ENCODE results near the gene TBPL1.
"Not testable (repeated sequence)": the region's sequence is repeated elsewhere in the genome, so short reads cannot be mapped to it uniquely, and the experiment has no call there.

TBPL1 gene

GRCh38 chr6:133978896-133979240, 25.8 kb downstream of the TBPL1 start:
- Histone ChIP-seq H3K9ac (ENCODE audit: low read length in 2 of 2) (no peak overlapping the region), H3K27me3 (ENCODE audit: control insufficient read depth in 1 of 2, insufficient read depth in 2 of 2, low read length in 2 of 2) (no peaks in the 10 kb centered on the region), H3K4me1 (ENCODE audit: control insufficient read depth, insufficient read depth, low read length) (peaks cover 3% of the 10 kb centered on the region), H3K9me3 (ENCODE audit: control insufficient read depth in 2 of 2, low read length in 2 of 2) (no peaks in the 10 kb centered on the region), H3K36me3 (ENCODE audit: control insufficient read depth in 2 of 2, insufficient read depth in 2 of 2, low read length in 2 of 2) (peaks cover 6 to 8% of the 10 kb centered on the region in 2 donors), H3K4me3 (ENCODE audit: low read length in 2 of 2) (no peak overlapping the region), H3K27ac (ENCODE audit: low read length) (no peak overlapping the region)

DNA sequence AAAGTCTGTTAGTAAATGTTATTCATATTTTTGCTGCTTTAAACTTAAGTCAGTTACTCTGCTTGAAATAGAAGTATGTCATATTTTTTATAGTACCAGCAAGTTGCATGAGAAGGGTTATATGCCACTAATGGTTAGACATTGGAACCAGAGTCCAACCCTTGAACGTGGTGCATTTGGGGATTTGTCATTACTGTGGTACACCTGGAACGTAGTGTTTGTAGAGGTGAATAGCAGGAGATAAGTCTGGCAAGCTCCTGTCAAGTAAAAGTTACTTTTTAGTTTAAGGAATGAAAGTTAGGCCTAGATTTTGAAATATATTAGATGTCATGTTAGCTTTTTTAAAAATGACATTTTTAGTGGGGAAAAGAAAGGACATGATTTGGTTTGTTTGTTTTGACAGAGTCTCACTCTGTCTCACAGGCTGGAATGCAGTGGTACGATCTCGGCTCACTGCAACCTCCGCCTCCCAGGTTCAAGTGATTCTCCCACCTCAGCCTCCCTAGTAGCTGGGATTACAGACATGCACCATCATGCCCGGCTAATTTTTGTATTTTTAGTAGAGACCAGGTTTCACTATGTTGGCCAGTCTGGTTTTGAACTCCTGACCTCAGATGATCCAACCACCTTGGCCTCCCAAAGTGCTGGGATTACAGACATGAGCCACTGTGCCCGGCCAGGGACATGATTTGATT, 26.4 kb downstream of the TBPL1 start:
- H3K9me3 ChIP-seq (ENCODE audit: control insufficient read depth in 2 of 2, low read length in 2 of 2); H3K4me1 ChIP-seq (ENCODE audit: control insufficient read depth, insufficient read depth, low read length); H3K4me3 ChIP-seq (ENCODE audit: low read length in 2 of 2); H3K36me3 ChIP-seq (ENCODE audit: control insufficient read depth in 2 of 2, insufficient read depth in 2 of 2, low read length in 2 of 2); H3K27me3 ChIP-seq (ENCODE audit: control insufficient read depth in 1 of 2, insufficient read depth in 2 of 2, low read length in 2 of 2); H3K27ac ChIP-seq (ENCODE audit: low read length); H3K9ac ChIP-seq (ENCODE audit: low read length in 2 of 2): not testable (repeated sequence)

DNA sequence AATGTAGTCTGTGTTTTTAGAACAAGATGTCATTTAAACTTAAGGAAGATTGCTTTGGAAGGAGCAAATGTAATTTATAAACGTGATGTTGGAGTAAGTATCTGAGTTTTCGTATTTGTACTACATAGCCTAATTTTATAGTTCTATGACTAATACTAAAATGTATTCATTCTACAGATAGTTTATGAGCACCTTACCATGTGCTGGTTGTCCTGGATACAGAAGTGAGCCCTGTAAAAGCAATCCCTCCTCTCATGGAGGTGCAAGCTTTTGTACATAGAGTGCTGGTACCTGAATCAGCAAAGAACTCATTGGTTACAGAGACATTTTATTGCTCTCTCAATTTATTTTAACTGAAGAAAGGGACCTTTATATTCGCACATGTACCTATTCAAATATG, 27.1 kb downstream of the TBPL1 start:
- Histone ChIP-seq H3K4me3 (ENCODE audit: low read length in 2 of 2) (no peak overlapping the region), H3K4me1 (ENCODE audit: control insufficient read depth, insufficient read depth, low read length) (peaks cover 3% of the 10 kb centered on the region), H3K27ac (ENCODE audit: low read length) (no peak overlapping the region), H3K9ac (ENCODE audit: low read length in 2 of 2) (no peak overlapping the region), H3K9me3 (ENCODE audit: control insufficient read depth in 2 of 2, low read length in 2 of 2) (no peaks in the 10 kb centered on the region), H3K36me3 (ENCODE audit: control insufficient read depth in 2 of 2, insufficient read depth in 2 of 2, low read length in 2 of 2) (peaks cover 12% of the 10 kb centered on the region in 2 donors), H3K27me3 (ENCODE audit: control insufficient read depth in 1 of 2, insufficient read depth in 2 of 2, low read length in 2 of 2) (no peaks in the 10 kb centered on the region)

- H3K27ac ChIP-seq (ENCODE audit: low read length) = no peak overlapping the region
- H3K36me3 ChIP-seq (ENCODE audit: control insufficient read depth in 2 of 2, insufficient read depth in 2 of 2, low read length in 2 of 2) = peaks cover 15 to 16% of the 10 kb centered on the region in 2 donors
Measured at GRCh38 chr6:133983099-133983939, 30.3 kb downstream of the TBPL1 start.

GRCh38 chr6:133985970-133986369, 32.9 kb downstream of the TBPL1 start:
- Histone ChIP-seq H3K4me1 (ENCODE audit: control insufficient read depth, insufficient read depth, low read length) (no peaks in the 10 kb centered on the region), H3K9me3 (ENCODE audit: control insufficient read depth in 2 of 2, low read length in 2 of 2) (no peaks in the 10 kb centered on the region), H3K9ac (ENCODE audit: low read length in 2 of 2) (no peak overlapping the region), H3K36me3 (ENCODE audit: control insufficient read depth in 2 of 2, insufficient read depth in 2 of 2, low read length in 2 of 2) (peaks cover 15 to 18% of the 10 kb centered on the region in 2 donors), H3K4me3 (ENCODE audit: low read length in 2 of 2) (no peak overlapping the region), H3K27me3 (ENCODE audit: control insufficient read depth in 1 of 2, insufficient read depth in 2 of 2, low read length in 2 of 2) (no peaks in the 10 kb centered on the region), H3K27ac (ENCODE audit: low read length) (no peak overlapping the region)

More at GRCh38 chr6:133983099-133983939, 30.3 kb downstream of the TBPL1 start:
- Histone ChIP-seq H3K27me3 (ENCODE audit: control insufficient read depth in 1 of 2, insufficient read depth in 2 of 2, low read length in 2 of 2) (no peaks in the 10 kb centered on the region), H3K4me1 (ENCODE audit: control insufficient read depth, insufficient read depth, low read length) (no peaks in the 10 kb centered on the region), H3K4me3 (ENCODE audit: low read length in 2 of 2) (no peak overlapping the region), H3K9ac (ENCODE audit: low read length in 2 of 2) (no peak overlapping the region), H3K9me3 (ENCODE audit: control insufficient read depth in 2 of 2, low read length in 2 of 2) (no peaks in the 10 kb centered on the region)

DNA sequence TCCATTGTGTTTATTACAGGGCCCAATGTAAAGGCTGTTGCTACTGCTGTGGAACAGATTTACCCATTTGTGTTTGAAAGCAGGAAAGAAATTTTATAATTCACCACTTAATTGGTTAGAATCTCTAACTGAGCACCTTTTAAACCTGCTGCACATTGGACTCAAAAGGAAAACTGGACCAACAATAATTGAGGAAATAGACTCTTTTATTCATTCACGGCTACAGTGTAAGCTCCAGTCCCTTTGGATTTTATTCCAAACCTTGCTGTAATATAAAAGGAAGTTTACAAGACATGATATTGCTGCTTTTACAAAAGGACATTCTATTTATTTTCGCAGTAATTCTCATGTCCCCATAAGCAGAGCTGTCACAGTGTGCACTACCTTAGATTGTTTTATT, 33.9 kb downstream of the TBPL1 start:
- Histone ChIP-seq H3K9ac (ENCODE audit: low read length in 2 of 2) (no peak overlapping the region), H3K4me1 (ENCODE audit: control insufficient read depth, insufficient read depth, low read length) (no peaks in the 10 kb centered on the region), H3K27ac (ENCODE audit: low read length) (no peak overlapping the region), H3K36me3 (ENCODE audit: control insufficient read depth in 2 of 2, insufficient read depth in 2 of 2, low read length in 2 of 2) (peaks cover 15 to 16% of the 10 kb centered on the region in 2 donors), H3K27me3 (ENCODE audit: control insufficient read depth in 1 of 2, insufficient read depth in 2 of 2, low read length in 2 of 2) (no peaks in the 10 kb centered on the region), H3K4me3 (ENCODE audit: low read length in 2 of 2) (no peak overlapping the region), H3K9me3 (ENCODE audit: control insufficient read depth in 2 of 2, low read length in 2 of 2) (no peaks in the 10 kb centered on the region)

GRCh38 chr6:133989525-133989924, 36.5 kb downstream of the TBPL1 start:
- Histone ChIP-seq H3K27ac (ENCODE audit: low read length) (no peak overlapping the region), H3K27me3 (ENCODE audit: control insufficient read depth in 1 of 2, insufficient read depth in 2 of 2, low read length in 2 of 2) (no peaks in the 10 kb centered on the region), H3K36me3 (ENCODE audit: control insufficient read depth in 2 of 2, insufficient read depth in 2 of 2, low read length in 2 of 2) (peaks cover 6 to 11% of the 10 kb centered on the region in 2 donors), H3K9ac (ENCODE audit: low read length in 2 of 2) (no peak overlapping the region), H3K4me3 (ENCODE audit: low read length in 2 of 2) (no peak overlapping the region), H3K4me1 (ENCODE audit: control insufficient read depth, insufficient read depth, low read length) (peaks cover 2% of the 10 kb centered on the region), H3K9me3 (ENCODE audit: control insufficient read depth in 2 of 2, low read length in 2 of 2) (no peaks in the 10 kb centered on the region)

GRCh38 chr6:133990321-133990720, 37.3 kb downstream of the TBPL1 start:
- Histone ChIP-seq H3K27ac (ENCODE audit: low read length) (no peak overlapping the region), H3K36me3 (ENCODE audit: control insufficient read depth in 2 of 2, insufficient read depth in 2 of 2, low read length in 2 of 2) (peaks cover 3 to 7% of the 10 kb centered on the region in 2 donors), H3K9me3 (ENCODE audit: control insufficient read depth in 2 of 2, low read length in 2 of 2) (no peaks in the 10 kb centered on the region)

GRCh38 chr6:133991096-133991593, 38.1 kb downstream of the TBPL1 start:
- H3K9me3 ChIP-seq (ENCODE audit: control insufficient read depth in 2 of 2, low read length in 2 of 2) = no peaks in the 10 kb centered on the region
- peaks cover 2% of the 10 kb centered on the region for H3K4me1 ChIP-seq (ENCODE audit: control insufficient read depth, insufficient read depth, low read length)
- H3K36me3 ChIP-seq (ENCODE audit: control insufficient read depth in 2 of 2, insufficient read depth in 2 of 2, low read length in 2 of 2) = peaks cover 0 to 7% of the 10 kb centered on the region in 2 donors
- H3K4me3 ChIP-seq (ENCODE audit: low read length in 2 of 2) = no peak overlapping the region
- no peak overlapping the region for H3K27ac ChIP-seq (ENCODE audit: low read length)
- no peaks in the 10 kb centered on the region for H3K27me3 ChIP-seq (ENCODE audit: control insufficient read depth in 1 of 2, insufficient read depth in 2 of 2, low read length in 2 of 2)
- H3K9ac ChIP-seq (ENCODE audit: low read length in 2 of 2) = no peak overlapping the region

More at GRCh38 chr6:133990321-133990720, 37.3 kb downstream of the TBPL1 start:
- Histone ChIP-seq H3K27me3 (ENCODE audit: control insufficient read depth in 1 of 2, insufficient read depth in 2 of 2, low read length in 2 of 2) (no peaks in the 10 kb centered on the region), H3K4me1 (ENCODE audit: control insufficient read depth, insufficient read depth, low read length) (peaks cover 2% of the 10 kb centered on the region), H3K9ac (ENCODE audit: low read length in 2 of 2) (no peak overlapping the region), H3K4me3 (ENCODE audit: low read length in 2 of 2) (no peak overlapping the region)

GRCh38 chr6:133992992-133993680, 40.1 kb downstream of the TBPL1 start:
- Histone ChIP-seq H3K9ac (ENCODE audit: low read length in 2 of 2) (no peak overlapping the region), H3K4me1 (ENCODE audit: control insufficient read depth, insufficient read depth, low read length) (peaks cover 2% of the 10 kb centered on the region), H3K27me3 (ENCODE audit: control insufficient read depth in 1 of 2, insufficient read depth in 2 of 2, low read length in 2 of 2) (no peaks in the 10 kb centered on the region), H3K27ac (ENCODE audit: low read length) (no peak overlapping the region), H3K4me3 (ENCODE audit: low read length in 2 of 2) (no peak overlapping the region), H3K36me3 (ENCODE audit: control insufficient read depth in 2 of 2, insufficient read depth in 2 of 2, low read length in 2 of 2) (peaks cover 0 to 3% of the 10 kb centered on the region in 2 donors), H3K9me3 (ENCODE audit: control insufficient read depth in 2 of 2, low read length in 2 of 2) (no peaks in the 10 kb centered on the region)
